ENCODE data around the gene DPYD.

The DPYD gene

GRCh38 chr1:97128426-97128825 is 792.4 kb downstream of the DPYD start:
- FAIRE-seq (no peak), DNase-seq (ENCODE audit: insufficient read length, low spot score) (no peak)
- no peak for TF ChIP-seq CTCF (IDR thresholded peaks at IDR 0.05; ENCODE audit: insufficient read depth, missing control alignments)

- DNase-seq (ENCODE audit: insufficient read length, low spot score) = no peak
- no peak for FAIRE-seq
- no peak for TF ChIP-seq CTCF (IDR thresholded peaks at IDR 0.05; ENCODE audit: insufficient read depth, missing control alignments)
Observed at GRCh38 chr1:97123717-97124431, 797.0 kb downstream of the DPYD start.

GRCh38 chr1:97120806-97121205 is 800.0 kb downstream of the DPYD start:
- FAIRE-seq (no peak), DNase-seq (ENCODE audit: insufficient read length, low spot score) (no peak)
- no peak for TF ChIP-seq CTCF (IDR thresholded peaks at IDR 0.05; ENCODE audit: insufficient read depth, missing control alignments)

GRCh38 chr1:97119260-97120158 is 801.3 kb downstream of the DPYD start:
- DNase-seq (ENCODE audit: insufficient read length, low spot score) (no peak), FAIRE-seq (no peak)
- TF ChIP-seq CTCF (IDR thresholded peaks at IDR 0.05; ENCODE audit: insufficient read depth, missing control alignments) = no peak

GRCh38 chr1:97114842-97115241 is 806.0 kb downstream of the DPYD start:
- TF ChIP-seq CTCF (IDR thresholded peaks at IDR 0.05; ENCODE audit: insufficient read depth, missing control alignments) = no peak
- no peak for DNase-seq (ENCODE audit: insufficient read length, low spot score)
- no peak for FAIRE-seq

- no peak for FAIRE-seq
- DNase-seq (ENCODE audit: insufficient read length, low spot score) = no peak
- TF ChIP-seq CTCF (IDR thresholded peaks at IDR 0.05; ENCODE audit: insufficient read depth, missing control alignments) = no peak
Observed at GRCh38 chr1:97112442-97112841, 808.4 kb downstream of the DPYD start.

GRCh38 chr1:97108179-97108578 is 812.7 kb downstream of the DPYD start:
- no peak for DNase-seq (ENCODE audit: insufficient read length, low spot score)

More at GRCh38 chr1:97108179-97108578, 812.7 kb downstream of the DPYD start:
- no peak for TF ChIP-seq CTCF (IDR thresholded peaks at IDR 0.05; ENCODE audit: insufficient read depth, missing control alignments)
- no peak for FAIRE-seq
